Measurements from ENCODE around the gene ZSCAN12.

ZSCAN12 gene

DNA sequence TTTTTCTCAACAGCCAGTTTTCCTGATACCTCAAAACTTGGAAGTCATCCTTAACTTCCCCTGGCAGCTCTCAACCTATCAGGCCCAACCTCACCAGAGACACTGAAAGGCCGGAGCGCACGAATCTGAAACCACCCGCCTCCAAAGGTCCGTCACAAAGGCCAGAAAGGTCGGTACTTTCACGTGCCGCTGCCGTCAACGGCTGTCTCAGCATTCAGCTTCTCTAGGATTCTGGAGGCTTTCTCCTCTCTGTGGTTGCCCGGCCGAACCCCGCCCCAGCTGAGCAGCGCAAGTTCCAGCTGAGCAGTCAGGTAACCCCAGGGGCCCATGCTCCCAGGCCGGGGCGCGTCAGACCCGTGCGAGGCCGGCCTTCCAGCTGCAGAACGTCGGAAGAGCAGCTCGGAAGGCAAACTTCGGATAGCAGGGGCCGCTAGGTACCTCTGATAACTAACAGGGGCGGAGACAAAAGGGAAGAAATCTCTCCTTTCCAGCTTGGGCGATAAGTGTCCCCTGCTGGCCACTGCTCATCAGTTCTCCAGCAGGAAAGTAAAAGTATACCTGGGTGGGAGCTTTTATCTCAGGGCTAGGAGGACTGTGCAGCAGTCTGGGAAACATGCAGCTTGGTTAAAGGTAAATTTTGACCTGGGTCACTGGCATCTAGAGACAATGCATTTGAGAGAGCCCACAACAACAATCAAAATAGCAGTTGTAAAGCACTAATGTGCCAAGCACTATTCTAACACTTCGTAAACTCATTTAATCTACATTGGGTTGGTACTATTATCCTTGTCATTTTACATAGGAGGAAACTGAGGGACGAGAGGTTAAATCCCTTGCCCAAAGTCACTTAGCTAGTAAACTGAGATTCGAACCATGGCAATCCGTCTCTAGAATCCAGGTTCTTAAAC lies 16.1 kb downstream of the ZSCAN12 start:
- TF ChIP-seq TAF1 (IDR thresholded peaks at IDR 0.05; ENCODE audit: borderline replicate concordance, insufficient read depth, low read length) (peak; percentile 36; the same call in 1 of the 2 replicates), FOXP2 (optimal IDR thresholded peaks at IDR 0.05; ENCODE audit: borderline replicate concordance, extremely low read depth, extremely low read length, insufficient read depth) (no peak), REST (IDR thresholded peaks at IDR 0.05; ENCODE audit: insufficient read depth in 1 of 2, low read depth in 2 of 2, low read length in 2 of 2) (0 out of 4 replicates have a peak, but pooled peaks of 1 of the 2 experiments have one; percentile 31), POLR2AphosphoS5 (IDR thresholded peaks at IDR 0.05; ENCODE audit: low read depth, low read length) (peak; percentile 76; the same call in 1 of the 2 replicates), SIN3A (IDR thresholded peaks at IDR 0.05; ENCODE audit: borderline replicate concordance, insufficient read depth, low read length) (no peak; the same call in 1 of the 2 replicates)

DNA sequence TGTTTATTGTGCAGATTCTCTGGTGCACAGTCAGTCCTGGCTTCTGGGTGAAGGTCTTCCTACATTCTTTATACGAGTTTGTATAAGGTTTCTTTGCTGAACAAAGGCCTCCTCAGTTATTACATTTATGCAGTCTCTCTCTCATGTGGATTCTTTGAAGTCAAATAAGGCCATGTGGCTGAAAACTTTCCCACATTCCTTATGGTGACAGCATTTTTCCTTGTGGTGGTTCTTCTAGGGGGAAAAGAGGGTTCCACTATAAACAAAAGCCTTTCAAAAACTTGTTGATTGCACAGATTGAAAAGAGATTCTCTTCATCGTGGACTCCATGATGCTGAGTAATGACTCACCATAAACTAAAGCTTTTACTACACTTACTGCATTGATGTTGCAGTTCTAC lies 19.2 kb downstream of the ZSCAN12 start:
- TF ChIP-seq TAF1 (IDR thresholded peaks at IDR 0.05; ENCODE audit: borderline replicate concordance, insufficient read depth, low read length) (no peak), POLR2AphosphoS5 (IDR thresholded peaks at IDR 0.05; ENCODE audit: low read depth, low read length) (no peak)

DNA sequence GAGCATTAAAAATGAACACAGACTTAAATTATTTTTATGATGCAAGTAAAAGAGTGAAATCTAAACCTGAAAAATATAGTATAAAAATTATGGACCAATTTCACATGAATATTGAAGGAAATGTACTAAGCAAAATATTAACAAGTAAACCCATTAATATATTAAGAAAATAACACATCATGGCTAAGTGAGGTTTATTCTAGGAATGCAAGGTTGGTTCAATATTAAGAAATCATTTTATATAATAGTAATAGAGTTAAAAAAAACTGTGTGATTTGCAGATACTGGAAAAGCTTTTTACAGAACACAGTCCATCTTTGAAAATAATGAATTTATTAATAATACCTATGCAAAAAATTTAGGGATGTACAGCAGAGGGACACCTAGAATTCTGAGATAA lies 20.9 kb downstream of the ZSCAN12 start:
- no peak for TF ChIP-seq POLR2AphosphoS5 (IDR thresholded peaks at IDR 0.05; ENCODE audit: low read depth, low read length)
- TF ChIP-seq REST (IDR thresholded peaks at IDR 0.05; ENCODE audit: insufficient read depth in 1 of 2, low read depth in 2 of 2, low read length in 2 of 2) = no peak
- no peak for TF ChIP-seq TAF1 (IDR thresholded peaks at IDR 0.05; ENCODE audit: borderline replicate concordance, insufficient read depth, low read length)
- no peak for TF ChIP-seq SIN3A (IDR thresholded peaks at IDR 0.05; ENCODE audit: borderline replicate concordance, insufficient read depth, low read length)
- no peak for TF ChIP-seq FOXP2 (optimal IDR thresholded peaks at IDR 0.05; ENCODE audit: borderline replicate concordance, extremely low read depth, extremely low read length, insufficient read depth)

DNA sequence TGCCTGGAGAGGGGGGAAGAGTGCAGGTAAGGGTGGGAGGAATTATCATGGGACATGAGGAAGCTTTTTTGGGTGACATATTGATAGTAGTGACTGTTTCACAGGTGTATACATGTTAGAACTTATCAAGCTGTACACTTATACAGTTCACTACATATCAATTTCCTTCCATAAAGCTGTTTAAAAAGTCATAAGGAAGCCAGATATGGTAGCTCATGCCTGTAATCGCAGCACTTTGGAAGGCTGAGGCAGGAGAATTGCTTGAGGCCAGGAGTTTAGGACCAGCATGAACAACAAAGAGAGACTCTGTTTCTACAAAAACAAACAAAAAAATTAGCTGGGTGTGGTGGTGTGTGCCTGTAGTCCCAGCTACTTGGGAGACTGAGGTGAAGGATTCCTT lies 21.7 kb downstream of the ZSCAN12 start:
- TF ChIP-seq SIN3A (IDR thresholded peaks at IDR 0.05; ENCODE audit: borderline replicate concordance, insufficient read depth, low read length) = no peak
- TF ChIP-seq TAF1 (IDR thresholded peaks at IDR 0.05; ENCODE audit: borderline replicate concordance, insufficient read depth, low read length) = no peak
- TF ChIP-seq REST (IDR thresholded peaks at IDR 0.05; ENCODE audit: insufficient read depth in 1 of 2, low read depth in 2 of 2, low read length in 2 of 2) = no peak
- TF ChIP-seq POLR2AphosphoS5 (IDR thresholded peaks at IDR 0.05; ENCODE audit: low read depth, low read length) = no peak
- TF ChIP-seq FOXP2 (optimal IDR thresholded peaks at IDR 0.05; ENCODE audit: borderline replicate concordance, extremely low read depth, extremely low read length, insufficient read depth) = no peak

GRCh38 chr6:28373925-28374324 lies 25.6 kb downstream of the ZSCAN12 start:
- no peak for TF ChIP-seq POLR2AphosphoS5 (IDR thresholded peaks at IDR 0.05; ENCODE audit: low read depth, low read length)
- TF ChIP-seq REST (IDR thresholded peaks at IDR 0.05; ENCODE audit: insufficient read depth in 1 of 2, low read depth in 2 of 2, low read length in 2 of 2) = no peak
- no peak for TF ChIP-seq FOXP2 (optimal IDR thresholded peaks at IDR 0.05; ENCODE audit: borderline replicate concordance, extremely low read depth, extremely low read length, insufficient read depth)
- TF ChIP-seq TAF1 (IDR thresholded peaks at IDR 0.05; ENCODE audit: borderline replicate concordance, insufficient read depth, low read length) = no peak
- no peak for TF ChIP-seq SIN3A (IDR thresholded peaks at IDR 0.05; ENCODE audit: borderline replicate concordance, insufficient read depth, low read length)

All from PFSK-1 (cell line).